OCI-LY7 (cell line): ENCODE measurements around the gene NFIA. TPM values are rescaled to one million over a fixed set of nuclear protein-coding genes. Genes with fewer than 3 reads are reported as not detected.

Experiments
- BruUV-seq: library from RNA; stranded (reverse); fragments of 400-500 nt; replicated peaks from 2 replicates; lab custom pipeline; 2021; lab: Mats Ljungman, UMichigan
- CTCF ChIA-PET: fragments of 300-600 bp; sonication (Branson Sonifier 250); formaldehyde crosslinking; loops from one replicate; lab custom pipeline; 2022; ENCODE audit warnings: antibody characterized with exemption; ENCODE audit not compliant: unreplicated experiment; lab: Charles Lee
- POLR2A ChIA-PET: fragments of 300-600 bp; sonication (Branson Sonifier 250); formaldehyde crosslinking; loops from one replicate; lab custom pipeline; 2022; ENCODE audit warnings: antibody characterized with exemption; lab: Charles Lee
- DNase-seq: peaks from one replicate; pipeline ENCODE4 v3.0.0-alpha.2; 2015; ENCODE audit warnings: low spot score
- H2AFZ ChIP-seq: fragments of 200-600 bp; sonication (generic), shearing (Covaris generic); 2 replicates; pipeline ENCODE4 v1.6.1; 2014; ENCODE audit warnings: mild to moderate bottlenecking, antibody characterized with exemption, low read length, moderate library complexity
- H3K27ac ChIP-seq: fragments of 200-600 bp; sonication (generic); 2 replicates; pipeline ENCODE4 v1.5.1; 2014; ENCODE audit warnings: mixed run types, low read depth, mild to moderate bottlenecking, moderate library complexity, low read length, inconsistent platforms; ENCODE audit not compliant: poor library complexity, severe bottlenecking
- H3K36me3 ChIP-seq: fragments of 200-600 bp; sonication (generic); 2 replicates; pipeline ENCODE4 v1.6.1; 2014; ENCODE audit warnings: mild to moderate bottlenecking, antibody characterized with exemption, low read length, moderate library complexity, mixed read lengths; ENCODE audit not compliant: insufficient read depth
- H3K4me1 ChIP-seq: fragments of 200-600 bp; sonication (generic); 2 replicates; pipeline ENCODE4 v1.5.1; 2014; ENCODE audit warnings: mild to moderate bottlenecking, low read length; ENCODE audit not compliant: insufficient read depth, poor library complexity, severe bottlenecking
- H3K4me2 ChIP-seq: fragments of 200-600 bp; sonication (generic); 2 replicates; pipeline ENCODE4 v1.6.1; 2014; ENCODE audit warnings: mild to moderate bottlenecking, low read length
- H3K4me3 ChIP-seq: fragments of 200-600 bp; sonication (generic); 2 replicates; pipeline ENCODE4 v1.5.1; 2014; ENCODE audit warnings: mild to moderate bottlenecking, low read depth, low read length; ENCODE audit not compliant: poor library complexity, severe bottlenecking
- H3K79me2 ChIP-seq: fragments of 200-600 bp; sonication (generic); 2 replicates; pipeline ENCODE4 v1.6.1; 2016; ENCODE audit warnings: low read depth, mild to moderate bottlenecking, low read length, moderate library complexity, mixed read lengths; ENCODE audit not compliant: insufficient read depth
- H3K9me2 ChIP-seq: fragments of 200-600 bp; sonication (generic); 2 replicates; pipeline ENCODE4 v1.6.1; 2016; ENCODE audit warnings: mild to moderate bottlenecking, low read length, mixed read lengths; ENCODE audit not compliant: insufficient read depth
- H3K9me3 ChIP-seq: fragments of 200-600 bp; sonication (generic); 2 replicates; pipeline ENCODE4 v1.6.1; 2014; ENCODE audit warnings: mild to moderate bottlenecking, mixed run types, low read length, mixed read lengths
- H4K20me1 ChIP-seq: fragments of 200-600 bp; sonication (generic); 2 replicates; pipeline ENCODE4 v1.6.1; 2014; ENCODE audit warnings: mild to moderate bottlenecking, antibody characterized with exemption, low read length, moderate library complexity, mixed read lengths; ENCODE audit not compliant: insufficient read depth
- EZH2phosphoT487 ChIP-seq: fragments of 200-600 bp; sonication (generic); IDR thresholded peaks from 2 replicates; pipeline ENCODE4 v1.6.1; 2018; ENCODE audit warnings: low read depth, borderline replicate concordance, mild to moderate bottlenecking, mixed run types, antibody characterized with exemption, low read length, moderate library complexity, mixed read lengths
- intact Hi-C: fragments of 100-400 bp; cut with micrococcal nuclease; formaldehyde crosslinking; loops from one replicate; pipeline ENCODE4 v1.10.0; 2022; ENCODE audit not compliant: unreplicated experiment
- total RNA-seq, 2 experiments: library from RNA; depleted of rRNA in 1 of 2; stranded (reverse); fragments of >200 nt in 1 of 2; shearing (Covaris generic) in 1 of 2; gene quantifications; 2 replicates each; pipeline ENCODE4 v1.2.3, GENCODE V29; 2014 to 2022
- TF ChIP-seq, protein P1 (sequence below): fragments of 200-600 bp; sonication (generic); conservative IDR thresholded peaks from 2 replicates; pipeline ENCODE4 v1.5.1; 2014; ENCODE audit warnings: mild to moderate bottlenecking, antibody characterized with exemption, low read length, moderate library complexity, mixed read lengths

NFIA gene
- total RNA-seq, 2 experiments from 2014 or later = 2.8 to 18.8 TPM

DNA sequence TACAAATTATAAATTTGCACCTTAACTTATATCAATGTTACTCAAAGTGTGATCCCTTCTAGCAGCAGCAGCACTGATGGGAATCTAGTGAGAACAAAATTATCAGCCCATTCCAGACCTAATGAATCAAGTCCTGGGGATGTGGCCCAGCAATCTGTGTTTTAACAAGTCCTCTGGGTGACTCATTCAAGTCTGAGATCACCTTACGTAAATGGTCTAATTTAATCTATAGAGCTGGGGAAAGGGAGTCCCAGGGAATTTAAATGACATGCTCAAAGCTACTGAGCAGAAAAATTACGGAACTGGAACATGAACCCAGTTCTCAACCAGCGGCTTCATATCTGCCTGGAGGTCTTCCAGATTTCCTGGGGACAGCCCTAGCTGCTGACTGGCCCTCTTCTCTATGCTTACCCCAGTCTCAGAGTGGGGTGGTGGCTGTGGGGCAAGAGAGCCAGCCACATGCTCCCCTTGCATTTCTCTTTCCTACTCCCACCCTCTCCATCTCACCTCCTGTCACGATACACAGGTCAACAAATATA, 422.6 kb downstream of the NFIA start:
- Histone ChIP-seq H3K9me3 (no peaks in the 10 kb centered on the region), H3K9me2 (no peaks in the 10 kb centered on the region), H3K79me2 (no peaks in the 10 kb centered on the region), H2AFZ (no peak overlapping the region), H3K4me3 (no peak overlapping the region), H3K4me1 (no peaks in the 10 kb centered on the region), H3K4me2 (no peak overlapping the region), H4K20me1 (no peaks in the 10 kb centered on the region), H3K27ac (no peak overlapping the region), H3K36me3 (no peaks in the 10 kb centered on the region)
- TF ChIP-seq, protein P1, sequence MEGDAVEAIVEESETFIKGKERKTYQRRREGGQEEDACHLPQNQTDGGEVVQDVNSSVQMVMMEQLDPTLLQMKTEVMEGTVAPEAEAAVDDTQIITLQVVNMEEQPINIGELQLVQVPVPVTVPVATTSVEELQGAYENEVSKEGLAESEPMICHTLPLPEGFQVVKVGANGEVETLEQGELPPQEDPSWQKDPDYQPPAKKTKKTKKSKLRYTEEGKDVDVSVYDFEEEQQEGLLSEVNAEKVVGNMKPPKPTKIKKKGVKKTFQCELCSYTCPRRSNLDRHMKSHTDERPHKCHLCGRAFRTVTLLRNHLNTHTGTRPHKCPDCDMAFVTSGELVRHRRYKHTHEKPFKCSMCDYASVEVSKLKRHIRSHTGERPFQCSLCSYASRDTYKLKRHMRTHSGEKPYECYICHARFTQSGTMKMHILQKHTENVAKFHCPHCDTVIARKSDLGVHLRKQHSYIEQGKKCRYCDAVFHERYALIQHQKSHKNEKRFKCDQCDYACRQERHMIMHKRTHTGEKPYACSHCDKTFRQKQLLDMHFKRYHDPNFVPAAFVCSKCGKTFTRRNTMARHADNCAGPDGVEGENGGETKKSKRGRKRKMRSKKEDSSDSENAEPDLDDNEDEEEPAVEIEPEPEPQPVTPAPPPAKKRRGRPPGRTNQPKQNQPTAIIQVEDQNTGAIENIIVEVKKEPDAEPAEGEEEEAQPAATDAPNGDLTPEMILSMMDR = no peak
- TF ChIP-seq EZH2phosphoT487 = no peak
- no peak for DNase-seq
- ChIA-PET POLR2A (no interaction called here), CTCF (no interaction called here)
- intact Hi-C loops = no loop called here
- BruUV-seq = no TSS peak

DNA sequence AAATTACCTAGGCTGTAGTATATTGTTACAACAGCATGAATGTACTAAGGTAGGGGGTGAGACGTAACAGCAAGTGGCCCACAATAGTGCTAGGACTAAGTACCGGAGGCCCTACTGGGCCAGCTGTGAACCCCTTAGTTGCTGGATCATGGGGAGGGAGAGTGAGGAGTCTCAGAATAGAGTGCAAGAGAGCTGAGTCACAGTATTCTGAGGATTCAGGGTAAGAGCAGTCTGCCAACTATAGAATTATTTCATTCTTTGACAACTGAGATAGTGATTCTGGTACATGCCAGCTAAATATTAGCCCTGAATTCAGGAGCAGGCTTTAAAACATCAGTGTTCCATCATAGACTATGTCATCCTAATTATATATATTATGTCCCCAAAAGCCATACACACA, 423.9 kb downstream of the NFIA start:
- no TSS peak for BruUV-seq
- Histone ChIP-seq H2AFZ (no peak overlapping the region), H3K9me3 (no peaks in the 10 kb centered on the region), H3K79me2 (no peaks in the 10 kb centered on the region), H4K20me1 (no peaks in the 10 kb centered on the region), H3K4me3 (no peak overlapping the region), H3K4me2 (no peak overlapping the region), H3K36me3 (no peaks in the 10 kb centered on the region), H3K9me2 (no peaks in the 10 kb centered on the region), H3K27ac (no peak overlapping the region), H3K4me1 (no peaks in the 10 kb centered on the region)
- CTCF ChIA-PET = no interaction called here
- POLR2A ChIA-PET = interaction anchor here (0.7 kb wide), 1 partner anchor 453 kb away, joined by 4 read pairs; no protein-coding TSS in a partner anchor
- intact Hi-C loops = no loop called here
- TF ChIP-seq EZH2phosphoT487 = no peak
- TF ChIP-seq, protein P1 = no peak
- no peak for DNase-seq

DNA sequence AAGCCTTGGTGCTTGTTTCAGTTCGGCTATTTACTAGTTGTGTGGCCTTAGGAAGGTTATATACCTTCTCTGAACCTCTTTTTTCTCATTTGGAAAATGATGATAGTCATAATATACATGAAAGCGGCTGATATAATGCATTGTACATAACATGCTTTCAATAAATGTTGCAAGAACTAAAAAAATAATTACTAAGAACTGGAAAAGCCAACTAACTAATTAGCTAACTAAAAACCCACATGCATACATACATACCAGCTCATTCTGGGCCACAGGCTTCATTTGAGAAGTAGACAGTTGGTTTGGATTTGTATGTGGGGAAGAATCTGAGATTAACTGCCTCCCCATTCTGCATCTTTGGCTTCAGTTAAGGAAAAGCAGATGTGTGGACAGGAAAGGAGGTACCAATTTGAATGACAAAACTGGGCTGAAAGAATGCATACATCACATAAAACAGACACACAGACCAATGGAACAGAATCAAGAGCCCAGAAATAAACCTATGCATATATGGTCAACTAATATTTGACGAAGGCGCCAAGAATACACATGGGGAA, 424.7 kb downstream of the NFIA start:
- DNase-seq = no peak
- Histone ChIP-seq H3K9me3 (no peaks in the 10 kb centered on the region), H3K27ac (no peak overlapping the region), H4K20me1 (no peaks in the 10 kb centered on the region), H3K9me2 (no peaks in the 10 kb centered on the region), H3K4me1 (no peaks in the 10 kb centered on the region), H3K4me2 (no peak overlapping the region), H3K36me3 (no peaks in the 10 kb centered on the region), H3K79me2 (no peaks in the 10 kb centered on the region), H2AFZ (no peak overlapping the region), H3K4me3 (no peak overlapping the region)
- ChIA-PET POLR2A (interaction anchor here (0.6 to 0.7 kb wide), 2 partner anchors 346 to 452 kb away, joined by 3 to 4 read pairs; no protein-coding TSS in a partner anchor), CTCF (no interaction called here)
- intact Hi-C loops = no loop called here
- no peak for TF ChIP-seq EZH2phosphoT487
- TF ChIP-seq, protein P1 = no peak
- BruUV-seq = no TSS peak
